HUDEP-2 (cell line): ENCODE data around the gene FGF10.

Experiments
- DNase-seq, 76 experiments: peaks; one replicate each; lab custom pipeline; 2025; ENCODE audit not compliant: unreplicated experiment in 76 of 76; lab: John Stamatoyannopoulos, UW

The FGF10 gene

GRCh38 chr5:44260793-44261192, 128.4 kb downstream of the FGF10 start:
- no peak for DNase-seq

GRCh38 chr5:44257653-44258365, 131.4 kb downstream of the FGF10 start:
- no peak for DNase-seq

- DNase-seq: no peak
Measured at GRCh38 chr5:44257221-44257620, 132.0 kb downstream of the FGF10 start.
